Right hindlimb (tissue), 1 donor: Measurements from ENCODE around the gene CFAP221.

Experiments used
- DNase-seq: peaks from one replicate; pipeline ENCODE4 v3.0.0-alpha.2; 2018

Gene CFAP221

GRCh38 chr2:119544075-119544938 lies at the start of gene CFAP221:
Gene CFAP221 (plus strand): TSS chr2:119544449. CDS start chr2:119546132, 1,683 bp downstream.
- DNase-seq, result peak; percentile 78

- no peak for DNase-seq
Observed at GRCh38 chr2:119495948-119496347, 48.3 kb upstream of the CFAP221 start.

- DNase-seq, result no peak
Observed at GRCh38 chr2:119496682-119497081, 47.6 kb upstream of the CFAP221 start.

- DNase-seq, result no peak
Observed at GRCh38 chr2:119508756-119509155, 35.5 kb upstream of the CFAP221 start.

- no peak for DNase-seq
Observed at GRCh38 chr2:119511989-119512388, 32.3 kb upstream of the CFAP221 start.

- DNase-seq, result no peak
Observed at GRCh38 chr2:119512946-119513345, 31.3 kb upstream of the CFAP221 start.

GRCh38 chr2:119513832-119514231 lies 30.4 kb upstream of the CFAP221 start:
- no peak for DNase-seq

- no peak for DNase-seq
Observed at GRCh38 chr2:119516121-119516520, 28.1 kb upstream of the CFAP221 start.

GRCh38 chr2:119517433-119517832 lies 26.8 kb upstream of the CFAP221 start:
- DNase-seq, result no peak

GRCh38 chr2:119518401-119519056 lies 25.7 kb upstream of the CFAP221 start:
- DNase-seq, result no peak

GRCh38 chr2:119519057-119519408 lies 25.2 kb upstream of the CFAP221 start:
- DNase-seq, result no peak

- DNase-seq, result no peak
Observed at GRCh38 chr2:119520696-119521432, 23.4 kb upstream of the CFAP221 start.

- DNase-seq, result no peak
Observed at GRCh38 chr2:119521433-119522050, 22.7 kb upstream of the CFAP221 start.

GRCh38 chr2:119522671-119523070 lies 21.6 kb upstream of the CFAP221 start:
- no peak for DNase-seq

- DNase-seq, result no peak
Observed at GRCh38 chr2:119523383-119523951, 20.8 kb upstream of the CFAP221 start.

- DNase-seq, result no peak
Observed at GRCh38 chr2:119523952-119524694, 20.1 kb upstream of the CFAP221 start, which contains the start of gene SCTR. Gene SCTR (minus strand): TSS chr2:119524483. CDS start chr2:119524226, 257 bp downstream.

- DNase-seq, result no peak
Observed at GRCh38 chr2:119525614-119526013, 18.6 kb upstream of the CFAP221 start.

- DNase-seq, result no peak
Observed at GRCh38 chr2:119527999-119528398, 16.2 kb upstream of the CFAP221 start.

- DNase-seq, result no peak
Observed at GRCh38 chr2:119531292-119531691, 13.0 kb upstream of the CFAP221 start.

- no peak for DNase-seq
Observed at GRCh38 chr2:119533560-119533959, 10.7 kb upstream of the CFAP221 start.

- no peak for DNase-seq
Observed at GRCh38 chr2:119536211-119536610, 8.0 kb upstream of the CFAP221 start.

- DNase-seq, result no peak
Observed at GRCh38 chr2:119536707-119537106, 7.5 kb upstream of the CFAP221 start.
